Mucosa of gallbladder (tissue), 1 donor: Measurements from ENCODE around the gene CAT. TPM values are rescaled to one million over a fixed set of nuclear protein-coding genes. Genes with fewer than 3 reads are reported as not detected.

Source experiments
- DNase-seq: peaks from one replicate; pipeline ENCODE4 v3.0.0-alpha.2; 2020; ENCODE audit warnings: low spot score
- total RNA-seq: library from RNA; stranded (reverse); gene quantifications from one replicate; pipeline ENCODE4 v1.2.1, GENCODE V29; 2021
- donor health status: DM: no; HTN: no; CAD: no.

The CAT gene
- total RNA-seq, 1 donor from 2014 or later: 147 TPM

GRCh38 chr11:34459507-34460162 is 20.9 kb downstream of the CAT start:
- DNase-seq: no peak

GRCh38 chr11:34460278-34460677 is 21.5 kb downstream of the CAT start:
- DNase-seq: no peak

- DNase-seq: no peak
Measured at GRCh38 chr11:34461215-34461614, 22.5 kb downstream of the CAT start.

GRCh38 chr11:34464591-34465051 is 25.9 kb downstream of the CAT start:
- peak; percentile 13 for DNase-seq

GRCh38 chr11:34466802-34467488 is 28.2 kb downstream of the CAT start:
- no peak for DNase-seq

- DNase-seq: peak; percentile 22
Measured at GRCh38 chr11:34468209-34468841, 29.6 kb downstream of the CAT start.

GRCh38 chr11:34473603-34474169 is 35.0 kb downstream of the CAT start:
- no peak for DNase-seq

GRCh38 chr11:34475656-34476055 is 36.9 kb downstream of the CAT start:
- DNase-seq: no peak

- no peak for DNase-seq
Measured at GRCh38 chr11:34476849-34477248, 38.1 kb downstream of the CAT start.

- DNase-seq: no peak
Measured at GRCh38 chr11:34478845-34479663, 40.3 kb downstream of the CAT start.

GRCh38 chr11:34480314-34480713 is 41.6 kb downstream of the CAT start:
- DNase-seq: no peak

GRCh38 chr11:34481307-34481706 is 42.6 kb downstream of the CAT start:
- DNase-seq: no peak

- no peak for DNase-seq
Measured at GRCh38 chr11:34483106-34483874, 44.6 kb downstream of the CAT start.

GRCh38 chr11:34487430-34487829 is 48.7 kb downstream of the CAT start:
- no peak for DNase-seq

- DNase-seq: no peak
Measured at GRCh38 chr11:34488855-34489557, 50.3 kb downstream of the CAT start.

GRCh38 chr11:34490304-34490703 is 51.6 kb downstream of the CAT start:
- no peak for DNase-seq

GRCh38 chr11:34492806-34493414 is 54.2 kb downstream of the CAT start:
- DNase-seq: peak; percentile 63

GRCh38 chr11:34493468-34493867 is 54.7 kb downstream of the CAT start:
- no peak for DNase-seq

- DNase-seq: no peak
Measured at GRCh38 chr11:34493926-34494595, 55.3 kb downstream of the CAT start.
